GM19025 (cell line): ENCODE results near the gene CDC42EP4.

Experiments
- ATAC-seq: cut with Tn5 transposase; IDR thresholded peaks from one replicate; pipeline ENCODE4 v1.9.1; 2021; ENCODE audit warnings: mild to moderate bottlenecking, low read depth, moderate library complexity; ENCODE audit not compliant: unreplicated experiment

The CDC42EP4 gene

GRCh38 chr17:73311781-73312641, at the start of gene CDC42EP4:
Gene CDC42EP4 (minus strand): TSS chr17:73312001. CDS start chr17:73286500, 25,501 bp downstream.
- peak; percentile 83 for ATAC-seq

GRCh38 chr17:73360961-73361761, 49.4 kb upstream of the CDC42EP4 start:
- ATAC-seq, result no peak

GRCh38 chr17:73359987-73360410, 48.2 kb upstream of the CDC42EP4 start:
- no peak for ATAC-seq

DNA sequence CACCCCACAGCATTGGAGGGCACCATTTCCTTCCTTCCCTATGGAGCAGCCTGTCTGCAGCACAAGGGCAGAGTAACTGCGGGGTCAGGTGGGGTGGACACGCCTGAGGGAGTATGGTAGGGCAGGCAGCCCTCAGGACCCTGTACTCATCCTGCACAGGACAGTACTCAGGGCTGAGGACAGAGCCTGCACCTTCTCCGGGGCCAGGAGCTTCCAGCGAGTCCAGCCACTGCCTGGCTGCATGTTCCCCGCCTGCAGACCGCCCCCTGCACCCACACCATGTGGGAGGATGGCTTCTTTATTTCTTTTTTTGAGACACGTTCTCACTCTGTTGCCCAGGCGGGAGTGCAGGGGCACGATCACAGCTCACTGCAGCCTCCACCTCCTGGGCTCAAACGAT, 47.6 kb upstream of the CDC42EP4 start:
- ATAC-seq, result no peak

DNA sequence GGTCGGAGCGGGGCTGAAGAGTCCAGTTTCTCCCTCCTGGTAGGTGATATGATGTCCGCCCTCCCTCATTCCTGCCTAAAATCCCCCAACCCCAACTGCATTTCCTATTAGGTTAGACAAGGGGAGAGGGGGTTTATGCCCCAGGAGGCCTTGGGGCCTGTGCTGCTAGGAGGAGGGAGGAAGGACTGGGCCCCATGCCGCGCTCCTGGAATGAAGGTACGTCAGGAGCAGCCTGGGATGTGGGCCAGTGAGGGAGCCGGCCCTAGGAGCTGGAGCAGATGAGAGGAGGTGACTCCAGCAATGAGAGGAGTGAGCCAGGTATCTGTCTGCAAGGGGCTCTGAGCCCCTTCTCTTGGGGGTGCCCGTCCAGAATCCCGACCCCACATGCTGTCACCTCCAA, 46.9 kb upstream of the CDC42EP4 start:
- no peak for ATAC-seq

GRCh38 chr17:73357981-73358380, 46.2 kb upstream of the CDC42EP4 start:
- no peak for ATAC-seq

- ATAC-seq, result no peak
Observed at GRCh38 chr17:73357318-73357717, 45.5 kb upstream of the CDC42EP4 start.

DNA sequence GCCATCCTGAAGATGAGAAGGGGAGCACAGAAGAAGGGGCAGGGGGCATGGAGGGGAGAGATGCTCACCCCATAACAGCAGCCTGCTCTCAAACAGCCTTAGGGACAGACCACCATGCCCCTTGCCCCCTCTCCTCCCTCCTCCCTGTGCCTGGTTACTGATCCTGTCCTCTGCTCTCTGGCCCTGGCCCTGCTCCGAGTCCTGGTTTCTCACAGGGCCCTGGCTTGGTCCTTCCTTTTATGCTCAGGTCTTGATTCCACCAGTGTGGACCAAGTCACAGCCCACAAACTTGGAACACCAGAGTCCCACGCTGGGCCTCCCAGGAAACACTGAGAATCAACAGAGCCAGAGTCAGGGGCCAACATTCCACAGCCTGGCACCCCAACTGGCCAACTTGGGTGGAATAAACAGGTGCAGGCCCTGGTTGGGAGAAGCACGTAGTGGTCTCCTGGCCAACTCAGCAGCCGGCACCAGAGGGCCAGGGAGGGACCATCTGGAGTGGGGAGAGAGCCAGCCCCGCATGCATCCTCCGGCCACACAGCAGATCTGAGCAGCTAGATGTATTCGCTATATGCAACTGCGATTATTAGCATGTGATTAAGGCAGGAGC, 44.9 kb upstream of the CDC42EP4 start:
- no peak for ATAC-seq

DNA sequence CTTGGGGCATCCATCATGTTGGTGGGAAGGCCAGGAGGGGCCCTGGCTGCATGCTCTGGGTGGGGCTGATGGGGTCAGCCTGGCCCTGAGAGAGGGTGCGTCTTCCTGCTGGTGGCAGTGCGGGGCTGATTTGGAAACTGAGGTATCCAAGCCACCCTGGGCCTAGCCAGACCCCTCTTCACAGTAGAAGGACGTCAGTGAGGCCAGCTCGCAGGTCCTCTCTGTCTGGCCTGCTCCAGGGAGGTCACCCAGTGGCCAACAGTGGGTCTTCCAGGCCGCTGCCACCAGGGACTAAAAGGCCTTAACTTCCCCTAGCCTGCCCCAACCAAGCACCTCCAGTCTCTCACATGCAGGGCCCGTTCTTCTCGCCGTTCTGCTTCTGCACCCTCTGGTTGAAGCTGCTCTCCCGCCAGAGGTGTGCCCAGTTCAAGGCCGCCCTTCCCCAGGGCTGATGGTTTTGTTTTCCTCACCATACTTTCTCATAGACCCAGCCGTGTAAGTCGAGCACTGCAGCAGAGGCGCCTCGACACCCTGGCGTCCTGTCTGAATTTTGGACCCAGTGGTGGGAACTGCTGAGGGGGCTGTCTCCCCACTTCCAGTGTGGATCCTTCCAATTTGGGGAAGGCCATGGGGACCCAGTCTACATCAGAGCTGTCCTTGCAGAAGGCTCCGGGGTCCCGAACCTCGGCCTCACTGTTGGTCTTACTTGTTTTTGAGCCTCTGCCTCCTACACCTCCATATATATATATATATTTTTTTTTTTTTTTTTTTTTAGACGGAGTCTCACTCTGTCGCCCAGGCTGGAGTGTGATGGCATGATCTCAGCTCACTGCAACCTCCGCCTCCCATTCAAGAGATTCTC, 42.9 kb upstream of the CDC42EP4 start:
- no peak for ATAC-seq

DNA sequence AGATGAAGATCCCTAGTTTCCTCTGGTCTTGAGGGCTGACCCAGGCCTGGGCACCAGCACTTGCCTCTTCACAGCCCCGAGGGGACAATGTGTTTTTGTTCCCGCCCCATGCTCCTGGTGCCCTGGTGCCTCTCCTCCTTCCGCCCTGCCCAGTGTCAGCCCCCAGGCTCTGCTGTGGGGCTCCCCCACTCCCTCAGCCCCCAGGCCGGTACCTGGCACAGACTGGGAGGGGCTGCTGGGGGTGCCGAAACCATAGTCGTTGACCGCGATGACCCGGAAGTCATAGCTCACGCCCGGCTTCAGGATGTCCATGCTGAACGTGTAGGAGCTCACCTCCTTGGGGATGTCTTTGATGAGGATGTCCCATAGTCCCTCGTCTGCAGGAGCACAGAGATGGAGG, 40.5 kb upstream of the CDC42EP4 start:
- no peak for ATAC-seq

DNA sequence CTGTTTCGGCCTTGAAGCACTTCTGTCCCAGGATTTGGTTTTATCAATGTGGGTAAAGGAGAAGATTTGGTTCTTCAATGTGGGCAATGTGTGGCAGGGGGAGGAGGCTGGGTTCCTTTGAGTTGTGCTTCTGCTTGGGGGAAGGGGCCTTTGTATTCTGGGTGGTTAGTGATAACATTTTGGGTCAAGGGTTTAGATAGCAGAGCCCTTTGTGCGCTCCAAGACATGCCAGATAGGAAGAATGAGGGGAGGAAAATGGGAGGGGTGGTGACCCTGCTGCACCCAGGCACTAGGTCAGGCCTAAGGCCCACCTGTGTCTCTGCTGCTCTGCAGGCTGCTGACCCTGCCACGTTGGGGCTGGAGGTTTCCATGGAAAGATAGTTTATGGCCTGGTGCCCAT, 40.0 kb upstream of the CDC42EP4 start:
- no peak for ATAC-seq

DNA sequence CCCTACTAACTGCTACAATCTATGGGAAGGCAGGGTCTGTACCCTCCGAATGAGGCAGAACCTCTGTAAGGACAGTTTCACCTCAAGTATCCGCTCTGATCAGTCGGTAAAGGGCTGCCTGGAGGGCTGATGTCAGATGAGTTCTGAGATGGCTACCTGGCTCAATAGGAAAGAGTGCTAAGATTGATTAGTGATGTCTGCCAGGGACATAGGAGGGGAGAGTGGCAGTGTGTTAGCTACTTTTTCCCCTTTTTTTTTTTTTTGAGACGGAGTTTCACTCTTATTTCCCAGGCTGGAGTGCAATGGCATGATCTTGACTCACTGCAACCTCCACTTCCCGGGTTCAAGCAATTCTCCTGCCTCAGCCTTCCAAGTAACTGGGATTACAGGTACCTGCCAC, 39.1 kb upstream of the CDC42EP4 start:
- no peak for ATAC-seq

DNA sequence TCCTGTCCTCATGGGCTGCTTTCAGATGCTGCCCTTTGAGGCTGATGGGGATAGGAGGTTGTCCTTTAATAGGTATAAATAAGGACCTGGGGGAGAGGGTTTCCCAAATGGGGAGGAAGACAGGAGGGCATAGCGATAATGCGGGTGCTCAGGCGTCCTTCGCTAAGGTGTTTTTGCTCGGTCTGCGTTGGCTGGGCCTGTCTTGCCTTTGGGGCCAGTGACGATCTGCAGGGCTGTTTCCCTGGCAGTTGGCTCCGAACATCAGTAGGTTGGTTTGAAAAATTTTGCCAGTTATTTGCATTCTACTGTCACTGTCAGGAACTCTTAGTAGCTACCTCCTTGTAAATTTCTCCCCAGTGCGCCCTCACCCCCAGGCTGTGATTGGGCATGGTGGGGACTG, 37.8 kb upstream of the CDC42EP4 start:
- ATAC-seq, result no peak

DNA sequence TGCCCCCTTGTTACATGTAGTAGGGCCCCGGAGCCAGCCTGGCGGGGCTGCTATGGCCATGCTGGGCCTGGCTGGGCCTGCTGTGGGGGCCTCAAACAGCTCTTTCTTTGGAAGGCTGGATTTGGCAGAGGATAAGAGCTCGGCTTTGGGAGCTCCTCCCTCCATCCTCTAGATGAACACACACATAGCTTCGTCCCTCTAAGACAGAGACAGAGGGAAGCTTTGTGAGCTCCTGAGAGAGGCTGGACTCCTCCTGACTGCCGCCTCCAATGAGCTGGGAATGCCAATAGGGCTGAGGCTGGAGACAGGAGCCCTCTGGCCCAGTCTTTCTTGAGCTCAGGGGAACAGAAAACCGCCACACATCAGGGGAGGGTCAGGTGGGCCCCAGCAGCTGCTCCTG, 37.3 kb upstream of the CDC42EP4 start:
- no peak for ATAC-seq

- no peak for ATAC-seq
Observed at GRCh38 chr17:73348829-73349095, 37.0 kb upstream of the CDC42EP4 start.

- ATAC-seq, result no peak
Observed at GRCh38 chr17:73348018-73348828, 36.4 kb upstream of the CDC42EP4 start.

- ATAC-seq, result no peak
Observed at GRCh38 chr17:73347351-73347750, 35.5 kb upstream of the CDC42EP4 start.

- no peak for ATAC-seq
Observed at GRCh38 chr17:73346501-73347162, 34.8 kb upstream of the CDC42EP4 start.

GRCh38 chr17:73343739-73344454, 32.1 kb upstream of the CDC42EP4 start:
- ATAC-seq, result no peak
